ENCODE data around the gene KIF9.
"Not testable (repeated sequence)": the region's sequence is repeated elsewhere in the genome, so short reads cannot be mapped to it uniquely, and the experiment has no call there.

The KIF9 gene

GRCh38 chr3:47294392-47294791 is 11.8 kb upstream of the KIF9 start:
- H3K9me3 ChIP-seq (ENCODE audit: control insufficient read depth, low read length) = no peaks in the 10 kb centered on the region
- WGBS, 2 experiments (ENCODE audit: insufficient coverage in 2 of 2) = 91 to 94% methylated on average over 2 of the region's 3 CpGs
- H3K4me3 ChIP-seq (ENCODE audit: extremely low read depth, insufficient read depth, low read length, poor library complexity, severe bottlenecking) = no peak overlapping the region
- H3K36me3 ChIP-seq (ENCODE audit: control insufficient read depth, insufficient read depth, low read length) = peaks cover 25% of the 10 kb centered on the region
- no peaks in the 10 kb centered on the region for H3K4me1 ChIP-seq (ENCODE audit: control insufficient read depth, insufficient read depth, low read length, poor library complexity, severe bottlenecking)
- H3K27ac ChIP-seq (ENCODE audit: low read depth, low read length, severe bottlenecking) = no peak overlapping the region

DNA sequence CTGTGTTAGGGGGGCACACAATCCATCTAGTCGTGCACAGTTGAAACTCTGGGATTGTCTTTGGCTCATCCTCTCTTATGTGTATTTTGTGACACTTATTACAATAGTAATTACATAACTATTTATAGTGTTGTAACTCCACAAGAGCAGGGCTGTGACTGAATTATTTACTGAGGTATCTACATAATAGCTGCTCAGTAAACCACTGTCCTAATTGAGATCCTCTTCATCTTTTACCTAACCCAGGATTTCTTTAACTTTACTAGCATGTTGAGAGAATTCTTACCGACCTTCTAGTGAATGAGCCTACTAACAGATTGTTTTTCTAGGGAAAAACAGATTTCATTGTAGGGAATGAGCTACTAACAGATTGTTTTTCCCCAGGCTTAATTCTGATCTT is 11.2 kb upstream of the KIF9 start:
- H3K4me3 ChIP-seq (ENCODE audit: extremely low read depth, insufficient read depth, low read length, poor library complexity, severe bottlenecking) = no peak overlapping the region
- no peaks in the 10 kb centered on the region for H3K9me3 ChIP-seq (ENCODE audit: control insufficient read depth, low read length)
- no peak overlapping the region for H3K27ac ChIP-seq (ENCODE audit: low read depth, low read length, severe bottlenecking)
- H3K4me1 ChIP-seq (ENCODE audit: control insufficient read depth, insufficient read depth, low read length, poor library complexity, severe bottlenecking) = no peaks in the 10 kb centered on the region
- peaks cover 30% of the 10 kb centered on the region for H3K36me3 ChIP-seq (ENCODE audit: control insufficient read depth, insufficient read depth, low read length)
- 83% methylated on average over 1 of the region's 2 CpGs; no CpG with 5 or more reads in 1 of the 2 experiments for WGBS, 2 experiments (ENCODE audit: insufficient coverage in 2 of 2)

DNA sequence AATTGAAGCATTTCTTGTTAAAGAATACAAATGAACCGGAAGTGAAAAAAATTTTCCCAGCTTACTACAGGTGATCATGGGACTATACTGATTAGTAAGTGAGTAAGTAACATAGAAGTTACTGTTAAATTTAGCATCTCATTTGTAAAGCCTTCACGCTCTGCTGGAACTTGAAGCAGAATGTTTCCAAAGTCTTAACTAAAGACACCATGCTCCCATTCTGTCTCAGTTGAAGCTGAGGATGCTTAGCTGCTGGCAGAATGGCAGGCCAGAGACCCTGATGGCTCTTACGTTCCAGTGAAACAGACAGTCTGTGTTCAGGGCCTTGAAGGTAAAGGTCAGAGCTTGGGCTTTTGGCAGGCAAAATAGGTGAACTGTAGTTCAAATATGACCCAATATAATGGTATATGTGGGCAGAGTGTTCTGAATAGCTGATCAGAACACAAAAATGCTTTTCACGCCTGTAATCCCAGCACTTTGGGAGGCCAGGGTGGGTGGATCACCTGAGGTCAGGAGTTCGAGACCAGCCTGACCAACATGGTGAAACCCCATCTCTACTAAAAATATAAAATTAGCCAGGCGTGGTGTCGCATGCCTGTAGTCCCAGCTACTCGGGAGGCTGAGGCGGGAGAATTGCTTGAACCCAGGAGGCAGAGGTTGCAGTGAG is 9.3 kb upstream of the KIF9 start:
- not testable (repeated sequence) for H3K9me3 ChIP-seq (ENCODE audit: control insufficient read depth, low read length); H3K27ac ChIP-seq (ENCODE audit: low read depth, low read length, severe bottlenecking); H3K4me1 ChIP-seq (ENCODE audit: control insufficient read depth, insufficient read depth, low read length, poor library complexity, severe bottlenecking); H3K4me3 ChIP-seq (ENCODE audit: extremely low read depth, insufficient read depth, low read length, poor library complexity, severe bottlenecking)
- peaks cover 49% of the 10 kb centered on the region for H3K36me3 ChIP-seq (ENCODE audit: control insufficient read depth, insufficient read depth, low read length)
- WGBS, 2 experiments (ENCODE audit: insufficient coverage in 2 of 2) = 91 to 95% methylated on average over 2 to 4 of the region's 9 CpGs

DNA sequence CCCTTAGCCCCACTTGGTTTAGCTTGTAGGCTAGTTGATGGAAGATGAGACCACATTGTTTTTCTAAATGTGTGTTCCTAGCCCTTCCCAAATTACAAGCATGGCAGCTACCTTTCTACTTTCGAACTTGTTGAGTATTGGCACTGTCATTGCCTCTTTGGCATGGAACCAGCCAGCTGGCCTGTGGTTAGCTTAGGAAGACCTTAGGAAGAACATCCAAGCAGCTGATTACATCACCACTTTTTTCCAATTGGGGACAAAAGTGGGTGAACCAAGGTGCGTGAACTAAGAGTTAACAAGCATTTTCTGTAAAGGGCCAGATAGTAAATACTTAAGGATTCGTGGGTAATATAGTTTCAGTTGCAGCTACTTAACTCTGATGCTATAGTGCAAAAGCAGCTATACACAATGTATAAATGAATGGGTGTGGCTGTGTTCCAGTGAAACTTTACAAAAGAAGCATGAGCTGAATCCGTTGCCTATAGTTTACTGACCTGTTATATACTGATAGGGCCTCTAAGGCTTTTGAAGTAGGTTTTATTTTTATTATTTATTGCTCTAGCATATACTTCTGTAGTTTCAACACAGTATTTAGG is 8.7 kb upstream of the KIF9 start:
- Histone ChIP-seq H3K27ac (ENCODE audit: low read depth, low read length, severe bottlenecking) (no peak overlapping the region), H3K4me3 (ENCODE audit: extremely low read depth, insufficient read depth, low read length, poor library complexity, severe bottlenecking) (no peak overlapping the region), H3K9me3 (ENCODE audit: control insufficient read depth, low read length) (no peaks in the 10 kb centered on the region), H3K4me1 (ENCODE audit: control insufficient read depth, insufficient read depth, low read length, poor library complexity, severe bottlenecking) (no peaks in the 10 kb centered on the region), H3K36me3 (ENCODE audit: control insufficient read depth, insufficient read depth, low read length) (peaks cover 54% of the 10 kb centered on the region)
- WGBS, 2 experiments (ENCODE audit: insufficient coverage in 2 of 2) = 88 to 100% methylated on average over 1 to 3 of the region's 4 CpGs

DNA sequence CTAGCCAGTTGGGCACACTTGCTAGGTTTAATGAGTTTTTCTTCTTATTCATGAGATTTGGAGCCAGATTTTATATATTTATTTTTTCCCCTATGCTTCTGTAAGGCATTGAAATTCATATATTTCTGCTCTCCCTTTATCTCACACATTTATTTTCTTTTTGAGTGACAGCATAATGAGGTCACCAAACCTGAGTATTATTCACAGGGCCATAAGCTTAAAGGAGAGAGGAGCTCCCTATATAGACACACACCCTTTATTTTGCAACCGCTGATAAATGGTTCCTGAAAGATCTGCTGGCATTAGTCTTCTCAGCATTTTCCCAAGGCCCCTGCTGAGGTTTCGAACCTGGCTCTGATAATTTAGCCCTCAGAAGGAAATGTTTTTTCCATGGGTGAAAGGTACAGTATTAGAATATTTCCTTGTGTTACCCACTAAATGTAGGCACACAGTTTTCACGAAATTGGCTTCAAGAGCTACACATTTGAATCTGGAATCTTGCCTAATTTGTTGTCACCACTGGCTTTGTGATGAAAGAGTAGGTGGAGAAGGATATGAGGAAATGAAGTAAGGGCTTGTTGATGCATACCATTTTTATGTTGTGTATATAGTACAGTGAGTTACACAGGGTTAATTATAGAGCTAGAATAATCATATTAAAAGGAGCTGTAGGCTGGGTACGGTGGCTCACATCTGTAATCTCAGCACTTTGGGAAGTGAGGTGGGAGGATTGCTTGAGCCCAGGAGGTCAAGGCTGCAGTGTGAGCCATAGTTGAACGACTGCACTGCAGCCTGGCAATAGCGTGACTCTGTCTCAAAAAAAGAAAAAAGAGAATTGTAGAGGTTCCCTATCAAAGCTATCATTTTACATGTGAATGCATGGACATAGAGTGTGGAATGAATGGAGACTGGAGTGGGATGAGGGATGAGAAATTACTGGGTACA is 6.6 kb upstream of the KIF9 start:
- Histone ChIP-seq H3K27ac (ENCODE audit: low read depth, low read length, severe bottlenecking) (no peak overlapping the region), H3K4me1 (ENCODE audit: control insufficient read depth, insufficient read depth, low read length, poor library complexity, severe bottlenecking) (peaks cover 4% of the 10 kb centered on the region), H3K36me3 (ENCODE audit: control insufficient read depth, insufficient read depth, low read length) (peaks cover 53% of the 10 kb centered on the region), H3K4me3 (ENCODE audit: extremely low read depth, insufficient read depth, low read length, poor library complexity, severe bottlenecking) (no peak overlapping the region), H3K9me3 (ENCODE audit: control insufficient read depth, low read length) (no peaks in the 10 kb centered on the region)
- WGBS, 2 experiments (ENCODE audit: insufficient coverage in 2 of 2) = 80 to 83% methylated on average over 3 to 5 of the region's 6 CpGs

DNA sequence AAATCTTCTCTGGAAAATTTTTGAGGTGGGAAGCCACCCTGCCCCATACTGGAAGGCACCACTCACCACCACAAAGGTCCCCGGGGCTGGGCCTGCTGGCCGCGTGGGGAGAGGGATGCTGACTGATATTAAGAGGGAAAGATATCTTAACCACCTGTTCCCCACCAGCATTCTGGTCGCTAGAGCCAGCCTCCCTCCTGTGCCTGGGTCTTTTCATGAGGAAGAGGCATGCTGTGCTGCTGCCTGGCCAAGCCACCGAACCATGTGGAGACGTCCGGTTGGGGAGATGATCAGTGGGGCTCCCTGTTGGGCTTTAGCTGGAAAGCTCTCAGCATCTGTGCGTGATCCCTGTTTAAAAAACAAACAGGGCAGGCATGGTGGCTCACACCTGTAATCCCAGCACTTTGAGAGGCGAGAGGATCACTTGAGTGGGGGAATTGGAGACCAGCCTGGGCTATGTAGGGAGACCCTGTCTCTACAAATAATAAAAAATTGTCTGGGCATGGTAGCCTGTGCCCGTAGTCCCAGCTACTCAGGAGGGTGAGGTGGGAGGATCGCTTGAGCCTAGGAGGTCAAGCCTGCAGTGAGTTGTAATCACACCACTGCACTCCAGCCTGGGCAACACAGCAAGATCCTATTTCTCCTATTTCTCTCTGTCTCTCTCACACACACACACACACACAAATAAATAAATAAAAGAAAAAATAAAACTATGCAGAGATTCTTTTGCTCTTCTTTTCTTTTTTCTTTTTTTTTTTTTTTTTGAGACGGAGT is 1.2 kb upstream of the KIF9 start:
- 22 to 43% methylated on average over 3 to 7 of the region's 12 CpGs for WGBS, 2 experiments (ENCODE audit: insufficient coverage in 2 of 2)
- Histone ChIP-seq H3K27ac (ENCODE audit: low read depth, low read length, severe bottlenecking) (no peak overlapping the region), H3K4me1 (ENCODE audit: control insufficient read depth, insufficient read depth, low read length, poor library complexity, severe bottlenecking) (peaks cover 5% of the 10 kb centered on the region), H3K4me3 (ENCODE audit: extremely low read depth, insufficient read depth, low read length, poor library complexity, severe bottlenecking) (peak overlapping the region; percentile 98), H3K36me3 (ENCODE audit: control insufficient read depth, insufficient read depth, low read length) (peaks cover 28% of the 10 kb centered on the region), H3K9me3 (ENCODE audit: control insufficient read depth, low read length) (no peaks in the 10 kb centered on the region)

DNA sequence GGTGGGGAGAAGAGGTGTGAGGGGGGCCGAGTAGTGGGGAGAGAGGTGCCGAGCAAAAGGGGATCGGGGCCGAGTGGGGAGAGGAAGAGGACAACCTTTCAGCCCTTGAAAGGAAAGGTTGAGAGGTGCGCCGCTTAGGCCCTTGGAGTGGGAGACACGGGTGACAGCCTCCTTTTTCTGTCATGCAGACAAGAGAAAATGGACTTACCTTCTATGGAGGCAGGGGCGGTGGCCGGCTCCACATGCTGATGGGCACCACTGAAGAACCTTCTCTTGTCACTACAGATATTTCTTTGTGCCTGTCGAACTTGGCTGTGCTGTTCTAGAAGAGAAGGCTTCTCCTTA is 566 bp upstream of the KIF9 start:
- WGBS, 2 experiments (ENCODE audit: insufficient coverage in 2 of 2) = 0% methylated on average over 5 to 10 of the region's 10 CpGs
- H3K4me3 ChIP-seq (ENCODE audit: extremely low read depth, insufficient read depth, low read length, poor library complexity, severe bottlenecking) = peak overlapping the region; percentile 98
- no peaks in the 10 kb centered on the region for H3K9me3 ChIP-seq (ENCODE audit: control insufficient read depth, low read length)

DNA sequence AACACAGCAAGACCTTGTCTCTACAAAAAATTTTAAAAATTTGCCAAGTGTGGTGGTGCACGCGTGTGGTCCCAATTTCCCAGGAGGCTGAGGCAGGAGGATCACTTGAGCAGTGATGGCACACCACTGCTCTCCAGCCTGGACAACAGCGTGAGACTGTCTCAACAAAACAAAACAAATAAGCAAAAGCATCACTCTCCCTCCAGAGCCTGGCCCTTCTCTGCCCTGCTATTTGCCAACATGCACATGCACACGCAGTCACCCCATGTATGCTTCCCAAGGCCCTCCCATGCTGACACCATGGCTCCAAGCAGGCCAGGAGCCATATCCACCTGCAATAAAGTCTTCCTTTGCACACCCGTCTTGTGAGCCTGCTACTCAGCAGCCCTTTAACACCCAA is 2.1 kb downstream of the KIF9 start:
- no peak overlapping the region for H3K4me3 ChIP-seq (ENCODE audit: extremely low read depth, insufficient read depth, low read length, poor library complexity, severe bottlenecking)
- H3K36me3 ChIP-seq (ENCODE audit: control insufficient read depth, insufficient read depth, low read length) = peaks cover 3% of the 10 kb centered on the region
- H3K9me3 ChIP-seq (ENCODE audit: control insufficient read depth, low read length) = no peaks in the 10 kb centered on the region
- WGBS, 2 experiments (ENCODE audit: insufficient coverage in 2 of 2) = 94% methylated on average over 3 to 4 of the region's 5 CpGs
- H3K4me1 ChIP-seq (ENCODE audit: control insufficient read depth, insufficient read depth, low read length, poor library complexity, severe bottlenecking) = peaks cover 5% of the 10 kb centered on the region
- no peak overlapping the region for H3K27ac ChIP-seq (ENCODE audit: low read depth, low read length, severe bottlenecking)

More for the DNA sequence above, 566 bp upstream of the KIF9 start:
- peaks cover 22% of the 10 kb centered on the region for H3K36me3 ChIP-seq (ENCODE audit: control insufficient read depth, insufficient read depth, low read length)
- peak overlapping the region; percentile 97 for H3K27ac ChIP-seq (ENCODE audit: low read depth, low read length, severe bottlenecking)
- peaks cover 5% of the 10 kb centered on the region for H3K4me1 ChIP-seq (ENCODE audit: control insufficient read depth, insufficient read depth, low read length, poor library complexity, severe bottlenecking)

GRCh38 chr3:47276558-47276957 is 6.0 kb downstream of the KIF9 start:
- Histone ChIP-seq H3K4me3 (ENCODE audit: extremely low read depth, insufficient read depth, low read length, poor library complexity, severe bottlenecking) (no peak overlapping the region), H3K4me1 (ENCODE audit: control insufficient read depth, insufficient read depth, low read length, poor library complexity, severe bottlenecking) (no peaks in the 10 kb centered on the region), H3K9me3 (ENCODE audit: control insufficient read depth, low read length) (no peaks in the 10 kb centered on the region), H3K36me3 (ENCODE audit: control insufficient read depth, insufficient read depth, low read length) (no peaks in the 10 kb centered on the region), H3K27ac (ENCODE audit: low read depth, low read length, severe bottlenecking) (no peak overlapping the region)
- WGBS, 2 experiments (ENCODE audit: insufficient coverage in 2 of 2) = 100% methylated on average over 1 to 3 of the region's 4 CpGs

DNA sequence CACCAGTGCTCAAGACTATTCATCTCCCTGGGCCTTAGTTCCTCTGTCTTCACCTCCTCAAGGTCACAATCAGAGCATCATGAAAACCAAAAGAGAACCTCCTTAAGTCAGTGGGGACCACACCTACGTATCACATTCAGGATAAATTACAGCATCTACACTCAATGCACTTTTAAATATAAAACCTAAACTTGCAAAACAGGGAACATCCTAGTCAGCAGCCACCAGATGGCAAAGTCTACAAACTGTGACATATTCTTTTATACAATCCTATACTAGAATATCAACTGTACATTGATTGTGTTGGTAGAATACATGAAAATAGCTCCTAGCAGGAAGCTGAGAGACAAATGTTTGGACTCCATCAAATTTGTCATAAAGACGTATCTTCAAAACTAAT is 7.9 kb downstream of the KIF9 start:
- 100% methylated on average over 1 of the region's 2 CpGs for WGBS, 2 experiments (ENCODE audit: insufficient coverage in 2 of 2)
- Histone ChIP-seq H3K4me3 (ENCODE audit: extremely low read depth, insufficient read depth, low read length, poor library complexity, severe bottlenecking) (no peak overlapping the region), H3K36me3 (ENCODE audit: control insufficient read depth, insufficient read depth, low read length) (no peaks in the 10 kb centered on the region), H3K9me3 (ENCODE audit: control insufficient read depth, low read length) (no peaks in the 10 kb centered on the region), H3K27ac (ENCODE audit: low read depth, low read length, severe bottlenecking) (no peak overlapping the region), H3K4me1 (ENCODE audit: control insufficient read depth, insufficient read depth, low read length, poor library complexity, severe bottlenecking) (no peaks in the 10 kb centered on the region)
